GM21423 (cell line): ENCODE data around the gene MTFR1L.

Experiments
- ATAC-seq: cut with Tn5 transposase; IDR thresholded peaks from one replicate; pipeline ENCODE4 v1.9.1; 2021; ENCODE audit warnings: mild to moderate bottlenecking, moderate library complexity; ENCODE audit not compliant: unreplicated experiment

Gene MTFR1L

GRCh38 chr1:25861316-25862286, 41.8 kb downstream of the MTFR1L start:
- no peak for ATAC-seq

GRCh38 chr1:25862785-25863485, 43.2 kb downstream of the MTFR1L start:
- no peak for ATAC-seq

GRCh38 chr1:25863486-25864262, 43.9 kb downstream of the MTFR1L start:
- no peak for ATAC-seq

- no peak for ATAC-seq
These were observed 44.7 kb downstream of the MTFR1L start for GRCh38 chr1:25864434-25864833.

- no peak for ATAC-seq
These were observed 46.5 kb downstream of the MTFR1L start for GRCh38 chr1:25866288-25866687.

GRCh38 chr1:25867210-25867991, 47.6 kb downstream of the MTFR1L start:
- no peak for ATAC-seq

- ATAC-seq, result no peak
These were observed 50.3 kb downstream of the MTFR1L start for GRCh38 chr1:25869909-25870606.

GRCh38 chr1:25870614-25871013, 50.9 kb downstream of the MTFR1L start:
- ATAC-seq, result no peak

GRCh38 chr1:25871086-25871703, 51.4 kb downstream of the MTFR1L start:
- ATAC-seq, result no peak

GRCh38 chr1:25871704-25872494, 52.1 kb downstream of the MTFR1L start:
- ATAC-seq, result no peak

- ATAC-seq, result no peak
These were observed 53.0 kb downstream of the MTFR1L start for GRCh38 chr1:25872713-25873112.

- ATAC-seq, result no peak
These were observed 53.4 kb downstream of the MTFR1L start for GRCh38 chr1:25873120-25873519.

- ATAC-seq, result no peak
These were observed 54.5 kb downstream of the MTFR1L start for GRCh38 chr1:25874209-25874608.

GRCh38 chr1:25874635-25875153, 54.9 kb downstream of the MTFR1L start:
- peak; percentile 7 for ATAC-seq

GRCh38 chr1:25875154-25875855, 55.6 kb downstream of the MTFR1L start, which contains the start of gene PAQR7:
Gene PAQR7, minus strand, starts transcription at chr1:25875708. Its CDS starts 11,869 bp downstream, at chr1:25863839.
- peak; percentile 48 for ATAC-seq

- peak; percentile 12 for ATAC-seq
These were observed 56.3 kb downstream of the MTFR1L start for GRCh38 chr1:25875856-25876692.

- ATAC-seq, result no peak
These were observed 56.9 kb downstream of the MTFR1L start for GRCh38 chr1:25876693-25877077.
